Adipocyte (in vitro differentiated cells): Measurements from ENCODE around the gene HPS4.
A peak's percentile ranks its signal among the peaks of the same experiment; 100 is the strongest.

Experiments
- DNase-seq: peaks from one replicate; pipeline ENCODE4 v3.0.0-alpha.2; 2015; ENCODE audit warnings: low read depth
- H3K27me3 ChIP-seq: replicated peaks from 2 replicates; pipeline ENCODE4 v1.7.0; 2013; ENCODE audit warnings: mild to moderate bottlenecking, low read length, moderate library complexity; ENCODE audit not compliant: control insufficient read depth, insufficient read depth
- H3K36me3 ChIP-seq: 2 replicates; pipeline ENCODE4 v1.7.0; 2013; ENCODE audit warnings: low read length, mild to moderate bottlenecking, moderate library complexity; ENCODE audit not compliant: control insufficient read depth, insufficient read depth, severe bottlenecking
- H3K4me1 ChIP-seq: 2 replicates; pipeline ENCODE4 v1.7.0; 2013; ENCODE audit warnings: mild to moderate bottlenecking, low read length, moderate library complexity; ENCODE audit not compliant: control insufficient read depth, insufficient read depth
- H3K4me3 ChIP-seq: 2 replicates; pipeline ENCODE4 v1.7.0; 2013; ENCODE audit warnings: mild to moderate bottlenecking, low read length, moderate library complexity
- H3K9ac ChIP-seq: 2 replicates; pipeline ENCODE4 v1.7.0; 2013; ENCODE audit warnings: mild to moderate bottlenecking, low read length, moderate library complexity
- H3K9me3 ChIP-seq: 2 replicates; pipeline ENCODE4 v1.7.0; 2013; ENCODE audit warnings: mild to moderate bottlenecking, low read length, moderate library complexity; ENCODE audit not compliant: control insufficient read depth

The HPS4 gene

DNA sequence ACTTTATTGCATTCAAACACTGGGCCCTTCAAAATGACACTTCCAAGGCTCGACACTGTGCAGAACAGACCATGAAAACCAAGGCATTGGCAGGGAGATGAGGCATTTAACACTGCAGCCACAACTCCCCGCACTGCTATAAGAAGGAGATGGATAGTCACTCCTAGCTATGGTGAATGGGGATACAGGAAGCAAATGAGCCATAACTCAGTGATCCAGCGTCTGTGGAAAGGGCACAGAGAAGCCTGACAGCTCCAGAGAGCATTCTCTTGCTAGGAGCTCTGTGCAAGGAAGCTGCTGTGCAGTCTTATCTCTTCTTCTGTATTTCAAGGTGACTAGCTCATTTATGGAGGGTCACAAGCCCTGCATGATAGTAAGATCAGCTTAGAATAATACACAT is 20.9 kb downstream of the HPS4 start:
- H3K9me3 ChIP-seq: no peaks in the 10 kb centered on the region
- no peak overlapping the region for H3K9ac ChIP-seq
- no peak overlapping the region for H3K4me3 ChIP-seq
- no peak for DNase-seq
- H3K27me3 ChIP-seq: no peaks in the 10 kb centered on the region
- H3K4me1 ChIP-seq: peaks cover 25% of the 10 kb centered on the region
- H3K36me3 ChIP-seq: peaks cover 65% of the 10 kb centered on the region

DNA sequence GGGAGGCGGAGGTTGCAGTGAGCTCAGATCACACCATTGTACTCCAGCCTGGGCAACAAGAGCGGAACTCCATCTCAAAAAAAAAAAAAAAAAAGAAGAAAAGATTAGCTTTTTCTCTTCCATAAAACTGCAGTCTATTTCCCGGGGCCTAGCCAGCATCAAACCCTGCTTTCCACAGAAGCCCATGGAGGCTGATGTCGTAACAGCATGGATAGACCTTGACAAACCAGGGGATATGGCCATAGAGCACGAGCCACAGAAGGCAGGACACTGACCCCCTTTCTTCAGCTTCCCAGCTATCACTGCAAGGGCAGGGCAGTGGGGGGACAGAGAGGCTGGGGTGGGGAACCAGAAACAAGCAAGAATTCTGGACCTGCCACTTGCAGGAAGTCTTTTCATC is 21.5 kb downstream of the HPS4 start:
- H3K9ac ChIP-seq: no peak overlapping the region
- H3K4me1 ChIP-seq: peaks cover 25% of the 10 kb centered on the region
- H3K9me3 ChIP-seq: no peaks in the 10 kb centered on the region
- peaks cover 63% of the 10 kb centered on the region for H3K36me3 ChIP-seq
- H3K4me3 ChIP-seq: no peak overlapping the region
- no peak for DNase-seq
- no peaks in the 10 kb centered on the region for H3K27me3 ChIP-seq

DNA sequence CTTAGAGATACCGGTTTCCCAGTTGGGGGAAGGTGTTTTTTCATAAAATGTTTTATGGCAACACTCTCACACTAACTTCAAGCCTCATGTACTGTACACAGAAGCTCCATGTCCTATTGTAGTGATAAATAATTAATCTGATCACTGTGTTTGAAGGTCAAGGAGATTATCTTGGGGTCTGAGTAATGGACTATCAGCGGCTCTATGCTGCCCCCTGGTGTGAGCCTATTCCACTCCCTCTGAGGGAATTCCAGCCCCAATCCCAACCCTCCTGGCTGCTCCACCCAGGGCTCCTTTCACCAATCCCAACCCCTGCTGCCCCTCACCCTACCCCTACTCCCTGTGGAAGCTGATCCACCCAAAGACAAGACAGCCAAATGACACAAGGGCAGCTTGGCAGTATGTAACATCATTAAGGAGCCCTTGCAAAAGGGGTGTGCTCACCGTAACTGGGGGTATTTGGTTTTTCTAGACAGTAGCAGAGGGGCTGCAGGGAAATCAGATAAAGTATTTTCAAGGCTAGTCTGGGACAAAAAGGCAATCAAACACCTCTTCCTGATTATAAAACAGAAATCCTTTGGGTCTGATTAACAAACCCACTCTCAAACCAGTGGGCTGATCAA is 22.3 kb downstream of the HPS4 start:
- H3K27me3 ChIP-seq: no peaks in the 10 kb centered on the region
- H3K4me3 ChIP-seq: no peak overlapping the region
- peaks cover 62% of the 10 kb centered on the region for H3K36me3 ChIP-seq
- H3K9me3 ChIP-seq: no peaks in the 10 kb centered on the region
- DNase-seq: peak; percentile 76
- H3K4me1 ChIP-seq: peaks cover 25% of the 10 kb centered on the region
- H3K9ac ChIP-seq: peak overlapping the region; percentile 3

DNA sequence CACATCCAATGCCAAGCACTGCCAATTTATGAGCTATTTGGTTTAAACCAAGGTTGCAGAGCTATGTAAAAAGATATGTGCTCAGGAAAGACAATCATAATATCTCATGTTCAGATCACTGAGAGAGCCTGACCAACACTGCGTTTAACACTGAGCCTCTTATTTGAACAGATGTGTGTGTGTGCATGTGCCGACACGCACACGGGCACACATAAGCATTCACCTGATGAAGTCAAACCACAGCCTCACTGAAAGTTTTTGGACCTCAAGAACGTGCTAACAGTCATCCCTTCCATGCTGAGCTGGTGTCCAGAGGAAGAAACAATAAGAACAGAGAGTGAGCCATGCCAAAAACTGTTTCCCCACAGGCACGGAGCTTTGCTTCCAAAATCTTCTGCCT is 23.4 kb downstream of the HPS4 start:
- H3K36me3 ChIP-seq: peaks cover 56% of the 10 kb centered on the region
- H3K4me1 ChIP-seq: peaks cover 25% of the 10 kb centered on the region
- H3K9ac ChIP-seq: no peak overlapping the region
- H3K9me3 ChIP-seq: no peaks in the 10 kb centered on the region
- no peaks in the 10 kb centered on the region for H3K27me3 ChIP-seq
- no peak for DNase-seq
- H3K4me3 ChIP-seq: no peak overlapping the region

DNA sequence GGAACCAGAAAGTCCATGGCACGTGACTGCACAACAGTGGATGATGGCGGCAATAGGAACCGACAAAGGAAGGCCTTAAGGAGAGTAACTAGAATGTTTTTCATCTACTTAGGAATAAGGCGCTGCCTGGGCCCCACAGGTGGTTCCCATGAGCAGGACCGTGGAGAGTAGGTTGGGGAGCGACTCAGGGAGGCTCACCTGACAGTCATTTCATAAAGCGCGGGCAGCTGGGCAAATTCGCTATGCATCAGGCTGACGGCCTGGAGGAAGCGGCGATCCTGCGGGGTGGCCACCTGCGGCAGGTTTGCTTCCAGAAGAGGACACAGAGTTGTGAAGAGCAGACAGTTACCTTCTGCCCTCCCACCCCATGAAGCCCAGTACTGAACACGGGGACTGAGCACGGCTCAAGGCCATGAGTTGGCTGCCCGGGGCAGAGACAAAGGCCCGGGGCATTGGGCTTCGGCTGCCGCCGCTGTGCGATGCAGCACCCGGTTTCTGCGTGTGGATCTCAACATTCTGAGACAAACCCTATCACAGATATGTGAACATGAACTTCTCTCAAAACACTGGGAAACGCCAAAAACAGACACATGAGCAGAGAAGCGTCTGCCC is 25.8 kb downstream of the HPS4 start:
- Histone ChIP-seq H3K9ac (no peak overlapping the region), H3K9me3 (no peaks in the 10 kb centered on the region), H3K4me1 (peaks cover 16% of the 10 kb centered on the region), H3K36me3 (peaks cover 47% of the 10 kb centered on the region), H3K4me3 (no peak overlapping the region), H3K27me3 (no peaks in the 10 kb centered on the region)
- DNase-seq: no peak

DNA sequence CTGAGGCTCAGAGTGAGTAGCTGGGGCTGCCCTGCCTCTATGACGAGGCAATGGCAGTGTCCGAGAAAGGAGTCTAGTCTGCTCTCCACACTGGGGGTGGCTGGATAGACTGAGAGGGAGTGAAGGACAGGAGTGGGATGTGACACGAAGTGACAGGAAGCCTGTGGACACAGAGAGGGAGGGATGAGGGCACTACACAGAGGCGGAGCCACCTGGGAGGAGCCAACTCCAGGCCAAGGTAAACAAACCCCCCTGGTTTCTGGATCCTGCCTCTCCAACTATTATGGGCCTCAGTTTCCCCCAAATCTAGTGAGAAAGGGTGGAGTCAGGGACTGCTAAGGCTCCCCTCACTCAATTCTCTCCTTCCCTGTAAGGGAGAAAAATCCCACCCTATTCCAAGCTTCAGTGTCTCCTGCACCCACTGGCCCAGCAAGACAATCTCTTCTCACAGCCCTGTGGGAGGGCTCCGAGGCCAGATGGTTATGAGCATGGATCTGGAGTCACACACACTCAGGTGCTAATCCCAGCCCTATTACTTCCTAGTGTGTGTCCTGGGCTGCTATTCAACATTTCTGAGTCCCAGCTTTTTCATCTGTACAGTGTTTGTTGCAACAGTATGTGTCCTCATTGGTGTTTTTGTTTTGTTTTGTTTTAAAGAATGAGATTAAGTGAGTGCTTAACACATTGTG is 29.6 kb downstream of the HPS4 start:
- Histone ChIP-seq H3K27me3 (no peaks in the 10 kb centered on the region), H3K9me3 (no peaks in the 10 kb centered on the region), H3K9ac (no peak overlapping the region), H3K4me1 (no peaks in the 10 kb centered on the region), H3K36me3 (peaks cover 54% of the 10 kb centered on the region), H3K4me3 (no peak overlapping the region)
- no peak for DNase-seq

DNA sequence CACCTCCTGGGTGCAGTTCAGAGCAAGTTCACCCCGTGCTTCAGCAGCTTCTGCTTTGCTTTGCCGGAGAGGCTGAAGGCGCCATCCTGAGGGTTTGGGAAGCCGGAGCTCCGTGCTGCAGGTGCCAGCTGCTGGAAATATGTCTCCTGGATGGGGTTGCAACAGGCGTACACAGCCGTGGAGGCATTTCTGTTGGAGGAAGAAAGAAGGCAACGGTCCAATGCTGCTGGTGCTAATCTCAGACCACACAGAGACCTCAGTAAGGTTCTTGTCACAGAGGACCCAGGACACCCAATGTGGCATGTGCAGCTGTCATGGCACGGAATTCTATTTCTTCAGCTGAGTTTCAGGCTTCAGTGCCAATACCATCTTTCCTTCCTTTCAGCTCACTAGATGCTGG is 30.4 kb downstream of the HPS4 start:
- H3K4me3 ChIP-seq: no peak overlapping the region
- H3K4me1 ChIP-seq: no peaks in the 10 kb centered on the region
- no peak for DNase-seq
- no peaks in the 10 kb centered on the region for H3K27me3 ChIP-seq
- H3K9ac ChIP-seq: no peak overlapping the region
- no peaks in the 10 kb centered on the region for H3K9me3 ChIP-seq
- H3K36me3 ChIP-seq: peaks cover 50% of the 10 kb centered on the region

DNA sequence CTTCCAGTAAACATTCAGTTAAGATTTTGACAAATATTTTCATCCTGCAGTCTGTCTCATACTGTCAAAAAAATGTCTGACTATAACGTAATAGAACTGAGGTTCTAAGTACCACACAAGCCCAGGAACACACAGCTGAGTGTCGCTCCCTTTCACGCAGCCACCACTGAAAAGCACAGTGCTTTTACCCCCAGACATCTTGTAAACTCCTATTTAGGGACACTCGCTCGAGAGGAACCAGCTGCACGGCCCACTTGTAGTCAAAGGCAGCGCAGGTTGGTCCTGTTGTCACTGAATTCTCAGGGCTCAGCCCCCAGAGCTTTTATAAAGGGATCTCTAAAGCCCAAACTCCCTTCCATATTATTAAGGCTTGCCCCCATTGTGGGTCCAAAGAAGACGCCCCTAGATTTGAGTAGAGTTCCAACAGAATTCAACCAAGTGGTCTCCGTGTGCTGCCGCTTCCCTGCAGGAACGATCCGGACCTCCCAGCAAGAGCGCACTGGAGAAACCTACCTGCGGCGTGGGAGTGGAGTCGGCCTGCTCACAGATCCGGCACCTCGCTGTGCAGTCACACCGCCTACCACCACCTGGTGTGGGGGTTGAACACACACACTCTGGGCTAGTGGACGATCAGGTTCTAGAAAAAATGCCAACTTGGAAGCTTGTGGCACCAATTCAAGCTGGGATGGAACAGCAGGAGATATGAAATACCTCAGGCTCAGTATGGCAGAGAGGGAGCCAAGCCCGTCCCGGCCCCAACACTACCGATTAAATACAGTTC is 31.2 kb downstream of the HPS4 start:
- no peak overlapping the region for H3K9ac ChIP-seq
- no peak for DNase-seq
- no peak overlapping the region for H3K4me3 ChIP-seq
- H3K9me3 ChIP-seq: no peaks in the 10 kb centered on the region
- H3K4me1 ChIP-seq: no peaks in the 10 kb centered on the region
- peaks cover 43% of the 10 kb centered on the region for H3K36me3 ChIP-seq
- no peaks in the 10 kb centered on the region for H3K27me3 ChIP-seq

DNA sequence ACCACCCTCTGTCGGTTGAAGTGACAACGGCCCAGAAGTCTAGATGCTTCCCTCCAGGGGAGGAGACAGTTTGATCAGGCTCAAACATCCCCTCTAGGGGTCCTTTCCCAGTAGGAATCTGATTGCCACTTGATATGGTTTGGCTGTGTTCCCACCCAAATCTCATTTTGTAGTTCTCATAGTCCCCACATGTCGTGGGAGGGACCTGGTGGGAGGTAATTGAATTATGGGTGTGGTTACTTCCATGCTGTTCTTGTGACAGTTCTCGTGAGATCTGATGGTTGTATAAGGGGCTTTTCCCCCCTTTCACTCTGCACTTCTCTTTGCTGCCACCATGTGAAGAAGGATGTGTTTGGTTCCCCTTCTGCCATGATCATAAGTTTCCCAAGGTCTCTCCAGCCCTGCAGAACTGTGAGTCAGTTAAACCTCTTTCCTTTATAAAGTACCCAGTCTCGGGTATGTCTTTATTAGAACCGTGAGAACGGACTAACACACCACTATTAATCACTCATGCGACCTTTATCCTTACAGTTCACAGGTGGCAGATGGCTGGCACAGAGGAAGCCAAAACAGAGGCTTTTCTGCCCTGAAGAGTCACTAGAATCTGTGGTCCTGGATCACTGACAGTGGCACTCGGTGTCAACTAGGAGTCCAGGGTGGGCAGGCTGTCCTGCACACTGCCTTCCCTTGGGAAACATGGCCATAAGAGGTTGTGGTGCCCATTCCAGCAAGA is 33.0 kb downstream of the HPS4 start:
- no peaks in the 10 kb centered on the region for H3K9me3 ChIP-seq
- H3K4me1 ChIP-seq: no peaks in the 10 kb centered on the region
- no peak for DNase-seq
- no peaks in the 10 kb centered on the region for H3K27me3 ChIP-seq
- no peak overlapping the region for H3K4me3 ChIP-seq
- no peak overlapping the region for H3K9ac ChIP-seq
- peaks cover 31% of the 10 kb centered on the region for H3K36me3 ChIP-seq

DNA sequence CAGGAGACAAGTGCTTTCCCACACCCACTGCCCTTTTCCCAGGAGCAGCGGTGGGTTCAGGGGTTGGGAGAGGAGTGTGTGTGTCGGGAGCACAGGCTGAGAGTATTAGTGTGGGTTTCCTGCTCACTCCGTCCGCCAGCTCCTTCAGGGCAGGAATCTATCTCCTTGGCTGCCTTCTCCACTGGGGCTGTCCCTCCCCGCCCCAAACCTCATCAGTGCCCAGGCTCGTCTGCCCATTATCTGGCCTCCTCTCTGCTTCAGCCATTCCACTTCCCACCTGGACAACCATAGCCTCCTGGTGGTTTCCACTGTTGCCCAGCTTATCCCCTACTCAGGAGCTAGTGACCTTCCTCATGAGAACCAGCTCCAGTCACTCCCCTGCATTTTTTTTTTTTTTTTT is 34.6 kb downstream of the HPS4 start:
- H3K9me3 ChIP-seq: no peaks in the 10 kb centered on the region
- no peaks in the 10 kb centered on the region for H3K27me3 ChIP-seq
- H3K4me1 ChIP-seq: no peaks in the 10 kb centered on the region
- H3K36me3 ChIP-seq: peaks cover 27% of the 10 kb centered on the region
- no peak for DNase-seq
- no peak overlapping the region for H3K9ac ChIP-seq
- no peak overlapping the region for H3K4me3 ChIP-seq

DNA sequence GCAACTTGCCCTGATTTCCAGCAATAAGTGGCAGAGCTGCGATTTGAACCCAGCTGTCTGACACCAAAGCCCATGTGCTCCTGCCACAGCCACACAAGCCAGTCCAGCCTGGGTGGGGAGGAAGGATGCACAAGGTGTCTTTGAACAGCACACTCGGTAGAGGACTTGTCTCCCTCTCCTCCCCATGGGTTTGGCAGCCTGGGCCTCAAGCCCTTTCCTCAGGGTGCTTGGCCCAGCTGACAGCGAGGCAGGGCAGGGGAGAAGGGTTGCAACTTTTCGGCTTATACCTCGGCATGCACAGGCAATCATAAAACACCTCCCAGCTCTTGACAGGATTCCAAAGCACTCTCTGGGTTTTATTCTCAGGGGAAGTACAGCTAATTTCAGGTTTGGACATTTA is 35.2 kb downstream of the HPS4 start:
- no peak overlapping the region for H3K4me3 ChIP-seq
- H3K9me3 ChIP-seq: no peaks in the 10 kb centered on the region
- DNase-seq: no peak
- H3K27me3 ChIP-seq: no peaks in the 10 kb centered on the region
- no peaks in the 10 kb centered on the region for H3K4me1 ChIP-seq
- H3K36me3 ChIP-seq: peaks cover 21% of the 10 kb centered on the region
- no peak overlapping the region for H3K9ac ChIP-seq
